ENCODE measurements around the gene DESI2.

GRCh38 chr1:244678697-244679096 lies 25.8 kb downstream of the DESI2 start:
- TF ChIP-seq EZH2 (optimal IDR thresholded peaks at IDR 0.05; ENCODE audit: low read depth, low read length): no peak
- no peak for TF ChIP-seq CTCF (IDR thresholded peaks at IDR 0.05; ENCODE audit: low read length)
- TF ChIP-seq EZH2phosphoT487 (IDR thresholded peaks at IDR 0.05; ENCODE audit: low read length): no peak
